ENCODE results near the gene HOXC9. TPM values are rescaled to one million over a fixed set of nuclear protein-coding genes. Genes with fewer than 3 reads are reported as not detected.
A peak's percentile ranks its signal among the peaks of the same experiment; 100 is the strongest.

The HOXC9 gene
- total RNA-seq, 1 experiment from 2014 or later: not detected

GRCh38 chr12:53952335-53952694 lies 47.6 kb upstream of the HOXC9 start:
- no peak overlapping the region for H2BK120ac ChIP-seq (ENCODE audit: low read depth, low read length, poor library complexity, severe bottlenecking)
- H3T11ph ChIP-seq (ENCODE audit: low read length): no peak overlapping the region
- H3K23ac ChIP-seq (ENCODE audit: insufficient read length, low read depth, low read length): no peak overlapping the region
- no peak overlapping the region for H3K27ac ChIP-seq (ENCODE audit: insufficient read length, low read depth, low read length)
- no peak overlapping the region for H4K8ac ChIP-seq (replicated peaks; ENCODE audit: insufficient read length, low read depth, low read length)
- H2AK5ac ChIP-seq (ENCODE audit: insufficient read length, low read length): no peak overlapping the region
- WGBS (ENCODE audit: extremely low coverage, insufficient read length, low lambda C conversion rate): no CpG with 5 or more reads among the region's 13 CpGs
- no peaks in the 10 kb centered on the region for H4K20me1 ChIP-seq (ENCODE audit: control insufficient read depth, insufficient read depth, insufficient read length)
- no peaks in the 10 kb centered on the region for H3K23me2 ChIP-seq (ENCODE audit: insufficient read length, low read depth, low read length, poor library complexity, severe bottlenecking)
- no peaks in the 10 kb centered on the region for H3K79me1 ChIP-seq (ENCODE audit: insufficient read depth, low read depth, low read length, poor library complexity, severe bottlenecking)
- peaks cover 99% of the 10 kb centered on the region for H3K27me3 ChIP-seq (ENCODE audit: insufficient read depth, low read length)
- H2BK5ac ChIP-seq (ENCODE audit: insufficient read length, low read length): no peak overlapping the region
- no peak overlapping the region for H3K9ac ChIP-seq (ENCODE audit: extremely low read depth, insufficient read length, low read length)
- H2BK15ac ChIP-seq (ENCODE audit: low read depth, low read length): no peak overlapping the region
- peaks cover 99% of the 10 kb centered on the region for H3K27me3 Mint-ChIP-seq (ENCODE audit: low read depth)
- no peaks in the 10 kb centered on the region for H3K79me2 ChIP-seq (ENCODE audit: insufficient read depth, low read length)
- H4K5ac ChIP-seq (ENCODE audit: insufficient read length, low read depth, low read length): no peak overlapping the region
- H3K4me1 Mint-ChIP-seq: peaks cover 6 to 20% of the 10 kb centered on the region in 2 experiments; a peak in 3 of 4 replicates
- H3K4me3 Mint-ChIP-seq: no peak overlapping the region; a peak in 1 of 5 replicates
- no peak overlapping the region for H3K18ac ChIP-seq (ENCODE audit: insufficient read length, low read depth, low read length)
- H3K56ac ChIP-seq (ENCODE audit: insufficient read length, low read depth, low read length): no peak overlapping the region
- H3K9me3 Mint-ChIP-seq: peaks cover 0 to 9% of the 10 kb centered on the region in 2 experiments; a peak in 3 of 5 replicates
- no peaks in the 10 kb centered on the region for H3K9me3 ChIP-seq (ENCODE audit: control insufficient read depth, low read depth, low read length)
- H3K4me2 ChIP-seq (ENCODE audit: insufficient read depth, insufficient read length, low read length): no peak overlapping the region
- no peaks in the 10 kb centered on the region for H3K4me1 ChIP-seq (ENCODE audit: insufficient read depth, low read length)
- H3K36me3 Mint-ChIP-seq (ENCODE audit: insufficient read depth in 1 of 3, low read depth in 3 of 3): no peaks in the 10 kb centered on the region; a peak in 2 of 7 replicates
- H2BK12ac ChIP-seq (ENCODE audit: insufficient read length, low read depth, low read length): no peak overlapping the region
- no peak overlapping the region for H2BK20ac ChIP-seq (ENCODE audit: low read depth, low read length, poor library complexity, severe bottlenecking)
- DNase-seq: no peak
- no peak overlapping the region for H3K4ac ChIP-seq (ENCODE audit: low read depth, low read length)
- TF ChIP-seq CTCF (conservative IDR thresholded peaks at IDR 0.05): peak; percentile 25; the same call in 1 of the 3 replicates
- H3K27ac Mint-ChIP-seq: no peak overlapping the region
- H4K91ac ChIP-seq (ENCODE audit: insufficient read length, low read depth, low read length): no peak overlapping the region
- no peak overlapping the region for H3K14ac ChIP-seq (ENCODE audit: insufficient read depth, low read length)
- no peak overlapping the region for H2AFZ ChIP-seq (ENCODE audit: low read length)
